ENCODE data around the gene THSD7B.

DNA sequence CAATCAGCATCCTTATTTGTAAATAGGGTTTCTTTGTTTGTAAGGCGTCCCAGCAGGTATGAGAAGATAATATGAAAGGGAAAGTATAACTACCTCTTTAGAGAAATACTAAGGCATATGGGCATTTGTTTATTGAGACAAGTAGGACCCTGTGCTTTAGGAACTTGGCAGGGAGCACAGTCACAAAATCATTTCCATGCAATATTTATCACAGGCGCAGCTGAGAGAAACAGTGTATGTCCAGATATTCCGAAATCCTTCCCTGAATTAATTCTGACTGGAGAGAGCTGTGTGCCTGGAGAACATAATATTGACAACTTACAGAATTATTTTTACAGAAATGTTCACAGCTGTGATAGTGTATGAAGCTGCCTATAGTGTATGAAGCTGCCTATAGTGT, 416.7 kb downstream of the THSD7B start:
- TF ChIP-seq EZH2 (IDR thresholded peaks at IDR 0.05; ENCODE audit: borderline replicate concordance, control insufficient read depth, low read depth, low read length): no peak
- no peak for TF ChIP-seq CHD1 (IDR thresholded peaks at IDR 0.05; ENCODE audit: low read depth, low read length)
